SU-DHL-6 (cell line): ENCODE results near the gene GSE1.

Experiments
- H2AFZ ChIP-seq: fragments of 200-600 bp; sonication (generic); 2 replicates; pipeline ENCODE4 v1.6.1; 2014; ENCODE audit warnings: low read depth, mild to moderate bottlenecking, moderate library complexity, mixed read lengths, antibody characterized with exemption, low read length; ENCODE audit not compliant: severe bottlenecking
- H3F3A ChIP-seq: fragments of 200-600 bp; shearing (Covaris generic); 2 replicates; pipeline ENCODE4 v1.6.0; 2016; ENCODE audit warnings: antibody characterized with exemption, mild to moderate bottlenecking; ENCODE audit not compliant: insufficient read depth
- H3K27ac ChIP-seq: fragments of 200-600 bp; sonication (generic); 2 replicates; pipeline ENCODE4 v1.5.1; 2016; ENCODE audit warnings: low read depth, mild to moderate bottlenecking, low read length, moderate library complexity, mixed read lengths
- H3K27me3 ChIP-seq: fragments of 200-600 bp; sonication (generic), shearing (Covaris generic); 2 replicates; pipeline ENCODE4 v1.6.0; 2014; ENCODE audit warnings: mild to moderate bottlenecking, low read length
- H3K36me3 ChIP-seq: fragments of 200-600 bp; sonication (generic); 2 replicates; pipeline ENCODE4 v1.6.1; 2014; ENCODE audit warnings: mild to moderate bottlenecking, low read length, mixed read lengths
- H3K4me2 ChIP-seq: fragments of 300-600, 200-600 bp; shearing (Covaris generic), sonication (generic); 2 replicates; pipeline ENCODE4 v1.6.0; 2014; ENCODE audit warnings: low read length, low read depth, mild to moderate bottlenecking; ENCODE audit not compliant: poor library complexity, severe bottlenecking
- H3K4me3 ChIP-seq: fragments of 200-600 bp; sonication (generic); 2 replicates; pipeline ENCODE4 v1.5.1; 2014; ENCODE audit warnings: antibody characterized with exemption, low read length, mild to moderate bottlenecking, mixed read lengths; ENCODE audit not compliant: insufficient read depth, poor library complexity, severe bottlenecking
- H3K79me2 ChIP-seq: fragments of 200-600 bp; sonication (generic); 2 replicates; pipeline ENCODE4 v1.6.1; 2014; ENCODE audit warnings: mild to moderate bottlenecking, low read length, moderate library complexity; ENCODE audit not compliant: insufficient read depth
- H3K9ac ChIP-seq: fragments of 200-600 bp; sonication (generic); 2 replicates; pipeline ENCODE4 v1.7.0; 2014; ENCODE audit warnings: mild to moderate bottlenecking, low read length
- H3K9me2 ChIP-seq: fragments of 200-600 bp; sonication (generic); replicated peaks from 2 replicates; pipeline ENCODE4 v1.6.1; 2014; ENCODE audit warnings: low read length; ENCODE audit not compliant: insufficient read depth
- H3K9me3 ChIP-seq: fragments of 200-600 bp; sonication (generic); 2 replicates; pipeline ENCODE4 v1.6.1; 2014; ENCODE audit warnings: low read length, mixed read lengths; ENCODE audit not compliant: insufficient read depth
- H4K20me1 ChIP-seq: fragments of 200-600 bp; sonication (generic); 2 replicates; pipeline ENCODE4 v1.6.1; 2014; ENCODE audit warnings: low read depth, mild to moderate bottlenecking, antibody characterized with exemption, low read length, moderate library complexity, mixed read lengths
- CTCF ChIP-seq: fragments of 200-600 bp; sonication (generic); IDR thresholded peaks from one replicate; pipeline ENCODE4 v1.5.1; 2017; ENCODE audit warnings: antibody characterized with exemption, mild to moderate bottlenecking, low read length, moderate library complexity; ENCODE audit not compliant: insufficient read depth, poor library complexity, severe bottlenecking
- EZH2phosphoT487 ChIP-seq: fragments of 200-600 bp; sonication (generic), shearing (Covaris generic); conservative IDR thresholded peaks from 2 replicates; pipeline ENCODE4 v1.6.1; 2018; ENCODE audit warnings: mild to moderate bottlenecking, antibody characterized with exemption, low read length, moderate library complexity, mixed read lengths

GSE1 gene

GRCh38 chr16:85615014-85615851, 2.1 kb downstream of the GSE1 start:
- H3F3A ChIP-seq: no peaks in the 10 kb centered on the region; the same call in 1 of the 2 replicates
- H3K27me3 ChIP-seq: no peaks in the 10 kb centered on the region
- H3K9ac ChIP-seq: no peak overlapping the region
- H3K4me3 ChIP-seq: no peak overlapping the region
- TF ChIP-seq EZH2phosphoT487 (no peak), CTCF (no peak)
- H3K36me3 ChIP-seq: no peaks in the 10 kb centered on the region
- H4K20me1 ChIP-seq: no peaks in the 10 kb centered on the region
- H3K79me2 ChIP-seq: no peaks in the 10 kb centered on the region
- H3K9me2 ChIP-seq: no peaks in the 10 kb centered on the region
- H3K27ac ChIP-seq: no peak overlapping the region
- no peak overlapping the region for H2AFZ ChIP-seq
- no peak overlapping the region for H3K4me2 ChIP-seq
- no peaks in the 10 kb centered on the region for H3K9me3 ChIP-seq

GRCh38 chr16:85615852-85616606, 2.9 kb downstream of the GSE1 start:
- Histone ChIP-seq H3K79me2 (no peaks in the 10 kb centered on the region), H3K4me3 (no peak overlapping the region), H3K36me3 (no peaks in the 10 kb centered on the region), H3K27me3 (no peaks in the 10 kb centered on the region), H3K27ac (no peak overlapping the region), H3K4me2 (no peak overlapping the region), H3K9me2 (no peaks in the 10 kb centered on the region), H2AFZ (no peak overlapping the region), H3F3A (no peaks in the 10 kb centered on the region; the same call in 1 of the 2 replicates), H3K9ac (no peak overlapping the region), H4K20me1 (no peaks in the 10 kb centered on the region), H3K9me3 (no peaks in the 10 kb centered on the region)
- TF ChIP-seq CTCF: peak; percentile 89
- no peak for TF ChIP-seq EZH2phosphoT487

GRCh38 chr16:85616607-85617321, 3.6 kb downstream of the GSE1 start:
- Histone ChIP-seq H2AFZ (no peak overlapping the region), H3K27me3 (no peaks in the 10 kb centered on the region), H3F3A (no peaks in the 10 kb centered on the region; the same call in 1 of the 2 replicates), H3K9me2 (no peaks in the 10 kb centered on the region), H3K27ac (no peak overlapping the region), H4K20me1 (no peaks in the 10 kb centered on the region), H3K36me3 (no peaks in the 10 kb centered on the region), H3K9ac (no peak overlapping the region), H3K4me2 (no peak overlapping the region), H3K9me3 (no peaks in the 10 kb centered on the region), H3K4me3 (no peak overlapping the region), H3K79me2 (no peaks in the 10 kb centered on the region)
- TF ChIP-seq CTCF (no peak), EZH2phosphoT487 (no peak)
